ENCODE results near the gene HID1. TPM values are rescaled to one million over a fixed set of nuclear protein-coding genes. Genes with fewer than 3 reads are reported as not detected.
"Not testable (repeated sequence)": the region's sequence is repeated elsewhere in the genome, so short reads cannot be mapped to it uniquely, and the experiment has no call there.

Gene HID1
- total RNA-seq, 1 donor from 2014 or later, result 2.6 TPM

DNA sequence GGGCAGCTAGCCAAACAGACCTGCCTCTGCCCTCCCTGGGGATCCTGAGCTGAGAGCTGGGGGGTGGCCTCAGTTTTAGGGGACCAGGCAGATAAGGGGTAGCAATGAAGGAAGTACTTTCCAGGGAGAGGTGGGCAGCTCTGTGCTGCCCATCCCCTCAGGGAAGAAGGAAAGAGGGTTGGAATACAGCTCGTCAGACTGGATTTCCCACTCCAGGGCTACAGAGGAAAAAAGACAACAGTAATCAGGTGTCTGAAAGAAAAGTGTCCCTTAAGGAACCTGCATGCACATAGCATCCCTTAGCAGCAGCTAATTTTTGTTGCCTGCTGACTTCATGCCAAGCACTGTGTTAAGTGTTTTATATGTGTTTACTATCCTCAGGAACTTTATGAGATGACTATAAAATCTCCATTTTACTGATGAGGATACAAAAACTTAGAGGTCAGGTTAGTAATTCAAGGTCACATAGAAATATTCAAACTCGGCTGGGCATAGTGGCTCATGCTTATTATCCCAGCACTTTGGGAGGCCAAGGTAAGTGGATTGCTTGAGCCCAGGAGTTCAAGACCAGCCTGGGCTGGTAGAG lies 36.7 kb upstream of the HID1 start:
- Mint-ChIP-seq H3K4me3 (ENCODE audit: unreplicated experiment) (no peak overlapping the region), H3K27ac (ENCODE audit: unreplicated experiment) (no peak overlapping the region), H3K9me3 (ENCODE audit: unreplicated experiment) (no peaks in the 10 kb centered on the region), H3K27me3 (ENCODE audit: low read depth, unreplicated experiment) (no peaks in the 10 kb centered on the region), H3K36me3 (ENCODE audit: low read depth, unreplicated experiment) (peaks cover 7% of the 10 kb centered on the region), H3K4me1 (ENCODE audit: low read depth, unreplicated experiment) (peaks cover 10% of the 10 kb centered on the region)
- Histone ChIP-seq H3K9me3 (ENCODE audit: insufficient read depth, low read depth, low read length) (no peaks in the 10 kb centered on the region), H4K20me1 (ENCODE audit: insufficient read depth, low read length) (peaks cover 11% of the 10 kb centered on the region), H3K27me3 (ENCODE audit: insufficient read depth, low read length) (no peaks in the 10 kb centered on the region), H3K4me2 (ENCODE audit: low read length) (no peak overlapping the region), H3K9ac (ENCODE audit: low read length) (no peak overlapping the region), H2AFZ (ENCODE audit: low read depth, low read length) (no peak overlapping the region), H3K27ac (ENCODE audit: low read depth, low read length) (no peak overlapping the region), H3K4me1 (ENCODE audit: insufficient read depth, low read length) (peaks cover 14% of the 10 kb centered on the region), H3K36me3 (ENCODE audit: insufficient read depth, low read length) (peaks cover 4% of the 10 kb centered on the region), H3K4me3 (ENCODE audit: insufficient read depth, low read depth, low read length) (no peak overlapping the region), H3K79me2 (ENCODE audit: insufficient read depth, low read length) (peaks cover 12% of the 10 kb centered on the region)
- FAIRE-seq (no peak), DNase-seq (ENCODE audit: low read depth) (no peak)
- no peak for TF ChIP-seq EZH2 (IDR thresholded peaks at IDR 0.05; ENCODE audit: insufficient read depth, low read length)
- TF ChIP-seq, protein P1, sequence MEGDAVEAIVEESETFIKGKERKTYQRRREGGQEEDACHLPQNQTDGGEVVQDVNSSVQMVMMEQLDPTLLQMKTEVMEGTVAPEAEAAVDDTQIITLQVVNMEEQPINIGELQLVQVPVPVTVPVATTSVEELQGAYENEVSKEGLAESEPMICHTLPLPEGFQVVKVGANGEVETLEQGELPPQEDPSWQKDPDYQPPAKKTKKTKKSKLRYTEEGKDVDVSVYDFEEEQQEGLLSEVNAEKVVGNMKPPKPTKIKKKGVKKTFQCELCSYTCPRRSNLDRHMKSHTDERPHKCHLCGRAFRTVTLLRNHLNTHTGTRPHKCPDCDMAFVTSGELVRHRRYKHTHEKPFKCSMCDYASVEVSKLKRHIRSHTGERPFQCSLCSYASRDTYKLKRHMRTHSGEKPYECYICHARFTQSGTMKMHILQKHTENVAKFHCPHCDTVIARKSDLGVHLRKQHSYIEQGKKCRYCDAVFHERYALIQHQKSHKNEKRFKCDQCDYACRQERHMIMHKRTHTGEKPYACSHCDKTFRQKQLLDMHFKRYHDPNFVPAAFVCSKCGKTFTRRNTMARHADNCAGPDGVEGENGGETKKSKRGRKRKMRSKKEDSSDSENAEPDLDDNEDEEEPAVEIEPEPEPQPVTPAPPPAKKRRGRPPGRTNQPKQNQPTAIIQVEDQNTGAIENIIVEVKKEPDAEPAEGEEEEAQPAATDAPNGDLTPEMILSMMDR (IDR thresholded peaks at IDR 0.05; ENCODE audit: insufficient read depth, low read depth, low read length), result no peak

GRCh38 chr17:75008373-75008772 lies 35.8 kb upstream of the HID1 start:
- Mint-ChIP-seq H3K36me3 (ENCODE audit: low read depth, unreplicated experiment) (peaks cover 5% of the 10 kb centered on the region), H3K4me3 (ENCODE audit: unreplicated experiment) (no peak overlapping the region), H3K9me3 (ENCODE audit: unreplicated experiment) (no peaks in the 10 kb centered on the region), H3K4me1 (ENCODE audit: low read depth, unreplicated experiment) (peaks cover 5% of the 10 kb centered on the region), H3K27ac (ENCODE audit: unreplicated experiment) (no peak overlapping the region), H3K27me3 (ENCODE audit: low read depth, unreplicated experiment) (no peaks in the 10 kb centered on the region)
- peaks cover 4% of the 10 kb centered on the region for H3K36me3 ChIP-seq (ENCODE audit: insufficient read depth, low read length)
- no peak overlapping the region for H3K4me2 ChIP-seq (ENCODE audit: low read length)
- peaks cover 9% of the 10 kb centered on the region for H3K4me1 ChIP-seq (ENCODE audit: insufficient read depth, low read length)
- no peaks in the 10 kb centered on the region for H3K27me3 ChIP-seq (ENCODE audit: insufficient read depth, low read length)
- H3K4me3 ChIP-seq (ENCODE audit: insufficient read depth, low read depth, low read length), result no peak overlapping the region
- no peak overlapping the region for H2AFZ ChIP-seq (ENCODE audit: low read depth, low read length)
- H3K9me3 ChIP-seq (ENCODE audit: insufficient read depth, low read depth, low read length), result no peaks in the 10 kb centered on the region
- FAIRE-seq, result no peak
- H3K9ac ChIP-seq (ENCODE audit: low read length), result no peak overlapping the region
- TF ChIP-seq, protein P1 (IDR thresholded peaks at IDR 0.05; ENCODE audit: insufficient read depth, low read depth, low read length), result no peak
- no peak for TF ChIP-seq EZH2 (IDR thresholded peaks at IDR 0.05; ENCODE audit: insufficient read depth, low read length)
- H4K20me1 ChIP-seq (ENCODE audit: insufficient read depth, low read length), result peaks cover 11% of the 10 kb centered on the region
- H3K27ac ChIP-seq (ENCODE audit: low read depth, low read length), result no peak overlapping the region
- DNase-seq (ENCODE audit: low read depth), result no peak
- peaks cover 6% of the 10 kb centered on the region for H3K79me2 ChIP-seq (ENCODE audit: insufficient read depth, low read length)

- no peaks in the 10 kb centered on the region for H3K79me2 ChIP-seq (ENCODE audit: insufficient read depth, low read length)
- no peak overlapping the region for H2AFZ ChIP-seq (ENCODE audit: low read depth, low read length)
- H3K4me1 ChIP-seq (ENCODE audit: insufficient read depth, low read length), result peaks cover under 1% of the 10 kb centered on the region
- peaks cover 7% of the 10 kb centered on the region for H3K36me3 ChIP-seq (ENCODE audit: insufficient read depth, low read length)
- no peaks in the 10 kb centered on the region for H3K27me3 ChIP-seq (ENCODE audit: insufficient read depth, low read length)
- no peaks in the 10 kb centered on the region for H3K9me3 Mint-ChIP-seq (ENCODE audit: unreplicated experiment)
- no peak for DNase-seq (ENCODE audit: low read depth)
- no peak overlapping the region for H3K4me3 ChIP-seq (ENCODE audit: insufficient read depth, low read depth, low read length)
- no peaks in the 10 kb centered on the region for H3K9me3 ChIP-seq (ENCODE audit: insufficient read depth, low read depth, low read length)
- no peaks in the 10 kb centered on the region for H3K27me3 Mint-ChIP-seq (ENCODE audit: low read depth, unreplicated experiment)
- no peak overlapping the region for H3K9ac ChIP-seq (ENCODE audit: low read length)
- no peak overlapping the region for H3K4me2 ChIP-seq (ENCODE audit: low read length)
- H4K20me1 ChIP-seq (ENCODE audit: insufficient read depth, low read length), result peaks cover 16% of the 10 kb centered on the region
- no peaks in the 10 kb centered on the region for H3K4me1 Mint-ChIP-seq (ENCODE audit: low read depth, unreplicated experiment)
- TF ChIP-seq, protein P1 (IDR thresholded peaks at IDR 0.05; ENCODE audit: insufficient read depth, low read depth, low read length), result no peak
- no peak for TF ChIP-seq EZH2 (IDR thresholded peaks at IDR 0.05; ENCODE audit: insufficient read depth, low read length)
- peaks cover 10% of the 10 kb centered on the region for H3K36me3 Mint-ChIP-seq (ENCODE audit: low read depth, unreplicated experiment)
- H3K27ac ChIP-seq (ENCODE audit: low read depth, low read length), result no peak overlapping the region
- no peak overlapping the region for H3K27ac Mint-ChIP-seq (ENCODE audit: unreplicated experiment)
- no peak overlapping the region for H3K4me3 Mint-ChIP-seq (ENCODE audit: unreplicated experiment)
- FAIRE-seq, result no peak
These were observed 34.1 kb upstream of the HID1 start for GRCh38 chr17:75006653-75007052.

- not testable (repeated sequence) for H3K9me3 ChIP-seq (ENCODE audit: insufficient read depth, low read depth, low read length); H3K27me3 Mint-ChIP-seq (ENCODE audit: low read depth, unreplicated experiment); H3K9me3 Mint-ChIP-seq (ENCODE audit: unreplicated experiment); H3K4me1 ChIP-seq (ENCODE audit: insufficient read depth, low read length); FAIRE-seq; H3K4me3 ChIP-seq (ENCODE audit: insufficient read depth, low read depth, low read length); H3K27ac ChIP-seq (ENCODE audit: low read depth, low read length); DNase-seq (ENCODE audit: low read depth); H3K4me2 ChIP-seq (ENCODE audit: low read length); H3K79me2 ChIP-seq (ENCODE audit: insufficient read depth, low read length); H3K27me3 ChIP-seq (ENCODE audit: insufficient read depth, low read length); H3K36me3 ChIP-seq (ENCODE audit: insufficient read depth, low read length); H3K9ac ChIP-seq (ENCODE audit: low read length); H3K27ac Mint-ChIP-seq (ENCODE audit: unreplicated experiment); H2AFZ ChIP-seq (ENCODE audit: low read depth, low read length); H3K4me1 Mint-ChIP-seq (ENCODE audit: low read depth, unreplicated experiment); H3K4me3 Mint-ChIP-seq (ENCODE audit: unreplicated experiment)
- H4K20me1 ChIP-seq (ENCODE audit: insufficient read depth, low read length), result peaks cover 22% of the 10 kb centered on the region
- peaks cover 12% of the 10 kb centered on the region for H3K36me3 Mint-ChIP-seq (ENCODE audit: low read depth, unreplicated experiment)
These were observed 33.5 kb upstream of the HID1 start for GRCh38 chr17:75006084-75006483.
